Activated CD8-positive, alpha-beta T cell treated with anti-CD3 and anti-CD28 coated beads for 36 hours (primary cell): Measurements from ENCODE around the gene POU6F1. TPM values are rescaled to one million over a fixed set of nuclear protein-coding genes. Genes with fewer than 3 reads are reported as not detected.

Experiments used
- ATAC-seq: fragments of 200-7000 bp; cut with Tn5 transposase; one replicate; pipeline ENCODE4 v1.10.0; 2021; ENCODE audit warnings: mild to moderate bottlenecking, moderate library complexity
- CTCF ChIA-PET: fragments of 350-600 bp; sonication (Branson Sonifier 250); formaldehyde crosslinking; loops from one replicate; lab custom pipeline; 2021; ENCODE audit warnings: antibody characterized with exemption; lab: Charles Lee
- POLR2A ChIA-PET: fragments of 350-600 bp; sonication (Branson Sonifier 250); formaldehyde crosslinking; loops from one replicate; lab custom pipeline; 2021; ENCODE audit warnings: antibody characterized with exemption; lab: Charles Lee
- DNase-seq: peaks from one replicate; pipeline ENCODE4 v3.0.0-alpha.2; 2020
- H3K27ac Mint-ChIP-seq: one replicate; pipeline ENCODE4 v1.8.0; 2021; ENCODE audit warnings: mild to moderate bottlenecking, mixed read lengths
- H3K27me3 Mint-ChIP-seq: one replicate; pipeline ENCODE4 v1.8.0; 2021; ENCODE audit warnings: mixed read lengths
- H3K36me3 Mint-ChIP-seq: one replicate; pipeline ENCODE4 v1.8.0; 2021; ENCODE audit warnings: low read depth, mixed read lengths
- H3K4me1 Mint-ChIP-seq: one replicate; pipeline ENCODE4 v1.8.0; 2021; ENCODE audit warnings: low read depth, mixed read lengths
- H3K4me3 Mint-ChIP-seq: one replicate; pipeline ENCODE4 v1.8.0; 2021; ENCODE audit warnings: mild to moderate bottlenecking, moderate library complexity, mixed read lengths
- H3K9me3 Mint-ChIP-seq: one replicate; pipeline ENCODE4 v1.8.0; 2021; ENCODE audit warnings: mixed read lengths
- CTCF ChIP-seq: fragments of 200-600 bp; IDR thresholded peaks from one replicate; pipeline ENCODE4 v1.8.0; 2022; ENCODE audit warnings: antibody characterized with exemption, mild to moderate bottlenecking
- intact Hi-C: fragments of 100-400 bp; cut with micrococcal nuclease; formaldehyde crosslinking; loops from one replicate; pipeline ENCODE4 v1.10.0; 2022
- total RNA-seq, 2 experiments: library from RNA; stranded (reverse); gene quantifications; one replicate each; pipeline ENCODE4 v1.2.3, GENCODE V29; 2021

POU6F1 gene
- total RNA-seq, 2 experiments from 2014 or later, result 5.8 to 7.3 TPM

- no peak for ATAC-seq
- H3K4me3 Mint-ChIP-seq, result no peak overlapping the region
- intact Hi-C loops, result no loop called here
- no peak overlapping the region for H3K27ac Mint-ChIP-seq
- H3K4me1 Mint-ChIP-seq, result peaks cover 1% of the 10 kb centered on the region
- no peak for DNase-seq
- H3K9me3 Mint-ChIP-seq, result no peaks in the 10 kb centered on the region
- ChIA-PET POLR2A (no interaction called here), CTCF (no interaction called here)
- H3K36me3 Mint-ChIP-seq, result no peaks in the 10 kb centered on the region
- H3K27me3 Mint-ChIP-seq, result no peaks in the 10 kb centered on the region
- TF ChIP-seq CTCF, result no peak
These were observed 26.2 kb downstream of the POU6F1 start for GRCh38 chr12:51191516-51192283.

GRCh38 chr12:51190820-51191219, 27.0 kb downstream of the POU6F1 start:
- ChIA-PET CTCF (interaction anchor here (1.6 kb wide), 1 partner anchor 61 kb away, joined by 6 read pairs; no protein-coding TSS in a partner anchor), POLR2A (no interaction called here)
- Mint-ChIP-seq H3K4me3 (no peak overlapping the region), H3K36me3 (no peaks in the 10 kb centered on the region), H3K27me3 (no peaks in the 10 kb centered on the region), H3K27ac (no peak overlapping the region), H3K4me1 (peaks cover 1% of the 10 kb centered on the region), H3K9me3 (no peaks in the 10 kb centered on the region)
- no peak for TF ChIP-seq CTCF
- intact Hi-C loops, result no loop called here
- DNase-seq (no peak), ATAC-seq (no peak)

GRCh38 chr12:51189790-51190355, 28.0 kb downstream of the POU6F1 start:
- Mint-ChIP-seq H3K4me3 (no peak overlapping the region), H3K9me3 (no peaks in the 10 kb centered on the region), H3K36me3 (no peaks in the 10 kb centered on the region), H3K27ac (no peak overlapping the region), H3K27me3 (no peaks in the 10 kb centered on the region), H3K4me1 (peaks cover 1% of the 10 kb centered on the region)
- TF ChIP-seq CTCF, result no peak
- CTCF ChIA-PET, result interaction anchor here (1.6 kb wide), 1 partner anchor 62 kb away, joined by 6 read pairs; no protein-coding TSS in a partner anchor
- no peak for DNase-seq
- ATAC-seq, result no peak
- POLR2A ChIA-PET, result interaction anchor here (0.6 kb wide), 1 partner anchor 140 kb away, joined by 3 read pairs; no protein-coding TSS in a partner anchor
- intact Hi-C loops, result no loop called here

DNA sequence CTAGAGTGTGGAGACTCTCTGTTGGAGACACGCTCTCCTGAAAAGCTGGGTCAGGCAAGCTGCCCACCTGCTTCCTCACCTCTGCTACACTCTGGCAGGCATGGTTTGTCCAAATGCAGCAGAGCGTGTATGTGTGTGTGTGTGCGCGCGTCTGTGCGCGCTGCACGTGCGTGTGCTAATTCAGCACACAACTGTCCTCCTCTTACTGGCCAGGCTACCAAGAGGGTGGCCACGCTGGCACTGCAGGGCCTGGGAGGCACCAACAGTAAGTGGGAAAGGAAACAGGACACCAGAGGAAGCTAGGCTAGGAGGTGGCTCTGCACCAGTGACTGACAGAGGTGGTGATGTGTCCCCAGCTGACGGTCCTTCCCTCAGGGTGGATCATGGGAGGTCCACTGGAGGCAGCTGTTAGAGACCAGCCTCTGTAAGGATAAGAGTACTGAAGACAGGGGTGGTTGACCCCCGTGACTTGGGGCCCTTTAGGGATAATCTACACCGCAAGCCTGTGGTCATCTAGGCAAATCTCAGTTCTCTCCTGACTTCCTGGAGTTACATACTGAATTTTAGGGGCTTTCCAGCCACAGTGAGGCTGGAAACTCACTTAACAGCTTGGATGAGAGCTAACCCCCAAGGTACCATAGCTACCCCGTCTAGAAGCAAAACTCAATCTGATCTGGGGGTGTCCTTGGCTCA, 29.4 kb downstream of the POU6F1 start:
- no peaks in the 10 kb centered on the region for H3K27me3 Mint-ChIP-seq
- peaks cover 1% of the 10 kb centered on the region for H3K4me1 Mint-ChIP-seq

More for the DNA sequence above, 29.4 kb downstream of the POU6F1 start:
- H3K27ac Mint-ChIP-seq, result no peak overlapping the region
- no peaks in the 10 kb centered on the region for H3K9me3 Mint-ChIP-seq
- ChIA-PET POLR2A (no interaction called here), CTCF (interaction anchor here (1.3 kb wide), 1 partner anchor 153 kb away, joined by 3 read pairs; no protein-coding TSS in a partner anchor)
- no peak overlapping the region for H3K4me3 Mint-ChIP-seq
- intact Hi-C loops, result no loop called here
- DNase-seq (no peak), ATAC-seq (no peak)
- no peaks in the 10 kb centered on the region for H3K36me3 Mint-ChIP-seq
- TF ChIP-seq CTCF, result no peak
